ENCODE measurements around the gene FTO.

FTO gene

DNA sequence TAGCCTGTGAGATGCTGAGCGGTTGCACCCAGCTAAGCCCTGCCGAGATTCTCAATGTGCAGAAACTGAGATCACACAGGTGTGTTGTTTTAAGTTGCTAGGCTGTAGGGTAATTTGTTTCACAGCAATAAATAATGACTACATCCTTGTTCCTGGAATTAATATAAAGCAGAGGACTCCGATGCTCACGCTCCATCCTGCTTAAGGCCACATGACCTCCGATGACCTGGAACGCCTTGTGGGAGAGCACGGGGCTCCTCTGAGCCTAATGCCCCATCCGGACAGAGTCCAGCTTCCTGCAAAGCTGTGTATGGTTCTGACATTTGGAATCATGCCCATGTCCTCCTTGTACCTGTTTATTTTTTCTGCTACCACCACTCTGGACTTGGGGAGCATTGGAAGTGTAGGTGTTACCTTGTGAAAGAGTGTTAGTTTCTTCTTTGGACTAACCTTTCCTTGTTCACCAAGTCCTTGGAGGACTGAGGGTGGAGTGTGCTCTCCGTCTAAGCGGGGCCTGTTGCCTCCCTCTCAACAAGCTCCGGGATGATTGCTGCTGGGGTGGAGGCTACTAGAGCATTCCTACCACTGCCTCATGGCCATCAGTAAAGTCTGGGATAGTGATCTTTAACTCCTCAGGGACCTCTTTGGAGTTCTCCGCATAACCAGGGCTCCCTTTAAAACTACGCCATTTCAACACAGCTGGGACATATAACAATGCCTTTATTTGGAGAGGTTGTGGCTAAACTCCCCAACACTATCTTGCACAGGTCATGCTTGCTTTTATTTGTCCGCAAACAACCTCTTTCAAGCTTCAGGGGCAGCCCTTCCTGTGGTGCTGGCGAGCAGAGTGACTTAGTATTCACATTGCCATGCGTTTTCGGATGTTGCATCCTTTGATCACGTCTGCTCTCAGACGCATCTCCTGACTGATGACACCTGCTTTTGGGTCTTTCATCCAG lies 457.3 kb downstream of the FTO start:
- no peak for DNase-seq (ENCODE audit: low read depth)

DNA sequence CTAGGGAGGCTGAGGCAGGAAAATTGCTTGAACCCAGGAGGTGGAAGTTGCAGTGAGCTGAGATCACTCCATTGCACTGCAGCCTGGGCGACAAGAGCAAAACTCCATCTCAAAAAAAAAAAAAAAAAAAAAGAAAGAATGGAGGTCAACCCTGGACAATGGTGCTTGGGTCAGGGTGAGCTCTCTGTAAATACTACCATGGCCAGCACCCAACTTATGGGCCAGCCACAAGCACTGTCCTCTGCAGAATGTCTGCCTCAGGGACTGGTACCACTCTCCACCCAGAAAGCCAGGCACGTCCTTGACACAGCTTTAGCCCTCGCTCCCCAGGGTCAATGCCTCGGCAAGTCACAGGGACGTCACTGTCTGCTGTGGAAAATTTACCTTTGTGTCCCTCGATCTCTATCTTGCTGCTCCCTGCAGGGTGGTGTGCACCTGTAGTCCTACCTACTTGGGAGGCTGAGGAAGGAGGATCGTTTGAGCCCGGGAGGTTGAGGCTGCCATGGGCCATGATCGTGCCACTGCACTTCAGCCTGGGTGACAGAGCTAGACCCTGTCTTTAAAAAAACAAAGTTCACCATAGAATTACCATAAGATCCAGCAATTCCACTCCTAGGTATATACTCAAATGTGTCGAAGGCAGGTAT lies 459.4 kb downstream of the FTO start:
- no peak for DNase-seq (ENCODE audit: low read depth)

GRCh38 chr16:54164789-54165173 lies 460.8 kb downstream of the FTO start:
- DNase-seq (ENCODE audit: low read depth): no peak

DNA sequence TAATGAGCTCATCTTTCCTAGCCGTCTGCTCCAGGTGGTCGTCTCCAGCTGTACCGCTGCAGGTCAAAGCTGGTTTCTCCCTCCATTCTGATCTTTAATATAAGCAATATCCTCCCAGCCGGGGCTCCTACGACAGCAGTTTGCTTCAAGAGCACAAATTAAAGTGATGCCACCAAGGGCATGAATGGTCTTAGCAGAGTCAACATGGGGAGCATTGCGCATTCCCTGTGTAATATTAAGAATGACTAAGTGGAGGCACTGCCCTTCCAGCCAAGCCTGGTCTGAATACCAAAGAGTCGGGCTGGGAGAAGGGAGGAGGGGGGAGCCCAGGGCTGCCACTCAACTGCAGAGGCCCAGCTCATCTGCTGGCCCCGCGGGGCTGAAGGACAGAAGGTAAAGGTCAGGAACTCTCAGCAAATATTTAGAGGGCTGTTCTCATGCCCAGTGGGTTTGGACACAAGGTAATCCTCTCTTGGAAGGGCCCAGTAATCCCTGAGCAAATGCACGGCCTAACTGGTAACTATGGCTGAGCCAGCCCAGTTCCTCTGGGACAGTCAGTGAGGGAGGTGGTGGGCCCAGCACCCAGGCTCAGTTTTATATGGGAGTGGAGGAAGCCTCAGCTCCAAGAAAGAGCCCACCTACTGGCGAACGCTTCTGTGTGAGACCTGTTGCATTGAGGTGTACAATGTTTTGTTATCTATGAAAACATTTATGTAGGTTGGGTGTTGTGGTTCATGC lies 461.4 kb downstream of the FTO start:
- no peak for DNase-seq (ENCODE audit: low read depth)

DNA sequence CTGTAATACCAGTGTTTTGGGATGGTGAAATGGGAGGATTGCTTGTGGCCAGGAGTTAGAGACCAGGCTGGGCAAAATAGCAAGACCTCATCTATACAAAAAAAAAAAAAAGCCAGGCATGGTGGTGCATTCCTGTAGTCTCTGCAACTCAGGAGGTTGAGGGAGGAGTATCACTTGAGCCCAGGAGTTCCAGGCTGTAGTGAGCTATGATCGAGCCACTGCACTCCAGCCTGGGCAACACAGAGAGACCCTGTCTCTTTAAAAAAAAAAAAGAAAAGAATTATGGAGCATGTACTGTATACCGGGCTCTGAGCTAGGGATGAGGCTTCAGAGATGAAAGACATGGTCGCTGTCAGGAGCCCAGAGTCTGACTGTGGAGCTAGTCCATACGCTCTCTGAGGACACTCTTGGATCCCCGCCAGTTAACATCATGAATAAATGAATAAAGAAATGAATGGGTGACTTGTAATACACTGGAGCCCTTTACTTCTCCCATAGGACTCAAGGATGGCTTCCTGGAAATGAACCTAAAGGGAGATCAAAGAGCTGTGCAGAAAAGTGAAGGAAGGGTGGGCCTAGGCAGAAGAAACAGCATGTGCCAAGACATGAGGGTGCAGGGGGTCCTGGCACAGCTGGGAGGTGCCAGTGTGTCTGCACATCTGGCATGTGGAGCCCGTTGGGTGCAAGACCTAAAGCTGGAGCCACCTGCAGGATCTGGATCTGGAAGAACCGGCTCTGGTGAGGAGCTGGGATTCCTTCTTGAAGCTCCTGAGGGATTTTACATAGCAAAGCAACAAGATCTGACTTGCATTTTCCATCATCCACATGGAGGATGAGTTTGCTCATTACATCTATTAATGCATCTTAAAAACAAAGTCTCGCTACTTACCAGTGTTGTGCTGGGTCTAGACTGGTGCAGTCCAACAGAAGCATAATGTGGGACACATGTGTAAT lies 462.2 kb downstream of the FTO start:
- DNase-seq (ENCODE audit: low read depth): no peak

DNA sequence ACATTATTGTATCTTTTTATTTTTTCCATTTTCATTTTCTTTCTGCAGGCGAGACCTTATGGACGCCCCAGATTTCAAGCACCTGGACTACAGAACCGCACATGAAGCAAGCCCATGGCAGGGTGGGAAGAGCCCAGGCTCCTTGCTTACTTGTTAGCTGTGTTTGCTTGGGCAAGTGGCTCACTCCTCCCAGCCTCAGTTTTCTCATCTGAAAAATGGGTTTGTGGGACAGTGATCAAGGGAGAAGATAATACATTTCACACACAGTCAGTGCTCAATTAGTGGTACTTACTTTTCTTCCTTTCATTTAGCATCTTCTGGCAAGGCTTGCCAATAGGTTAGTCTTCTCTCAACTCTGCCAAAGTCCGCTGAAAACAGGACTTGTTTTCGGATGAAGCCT lies 465.2 kb downstream of the FTO start:
- no peak for DNase-seq (ENCODE audit: low read depth)

GRCh38 chr16:54171626-54172537 lies 467.9 kb downstream of the FTO start:
- no peak for DNase-seq (ENCODE audit: low read depth)

- DNase-seq (ENCODE audit: low read depth): no peak
Observed at GRCh38 chr16:54173490-54173889, 469.5 kb downstream of the FTO start.

GRCh38 chr16:54174201-54174600 lies 470.2 kb downstream of the FTO start:
- no peak for DNase-seq (ENCODE audit: low read depth)

DNA sequence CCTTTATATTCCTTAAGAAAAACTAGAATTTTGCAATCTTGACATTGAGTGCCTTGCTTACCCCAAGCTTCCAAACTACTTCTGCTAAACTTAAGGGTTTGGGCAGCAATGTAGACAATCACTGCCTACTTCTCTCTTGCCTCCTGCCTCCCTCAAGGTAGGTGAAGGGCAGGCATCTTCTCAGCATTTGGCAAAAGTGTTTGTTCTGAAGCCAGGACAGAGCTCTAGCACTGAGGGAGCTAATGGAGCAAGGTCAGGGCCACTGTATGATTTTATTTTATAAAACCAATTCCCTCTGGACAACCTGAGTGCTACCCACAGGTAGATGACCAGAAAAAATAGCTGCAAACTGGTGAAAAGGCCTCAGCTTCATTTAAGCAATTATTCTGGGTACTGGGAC lies 470.8 kb downstream of the FTO start:
- DNase-seq (ENCODE audit: low read depth): no peak

DNA sequence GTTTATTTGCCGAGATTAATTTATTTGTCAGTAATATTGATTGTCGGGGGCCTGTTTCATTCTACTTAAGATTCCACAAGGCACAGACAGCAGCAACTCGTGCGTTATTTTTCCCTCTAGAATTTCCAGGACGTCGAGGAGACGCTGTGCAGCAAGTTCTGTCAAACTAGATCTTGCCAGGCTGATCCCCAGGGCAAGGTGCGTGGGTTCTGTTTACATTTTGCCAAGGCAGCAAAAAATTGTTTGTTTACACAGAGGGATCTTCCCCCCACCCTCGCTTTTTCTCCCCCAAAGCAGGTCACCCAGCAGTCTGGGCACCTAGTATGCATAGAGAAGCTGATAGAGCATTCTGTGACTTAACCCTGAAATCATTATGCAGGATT lies 471.2 kb downstream of the FTO start:
- DNase-seq (ENCODE audit: low read depth): no peak

- DNase-seq (ENCODE audit: low read depth): no peak
Observed at GRCh38 chr16:54175552-54176375, 471.8 kb downstream of the FTO start.

DNA sequence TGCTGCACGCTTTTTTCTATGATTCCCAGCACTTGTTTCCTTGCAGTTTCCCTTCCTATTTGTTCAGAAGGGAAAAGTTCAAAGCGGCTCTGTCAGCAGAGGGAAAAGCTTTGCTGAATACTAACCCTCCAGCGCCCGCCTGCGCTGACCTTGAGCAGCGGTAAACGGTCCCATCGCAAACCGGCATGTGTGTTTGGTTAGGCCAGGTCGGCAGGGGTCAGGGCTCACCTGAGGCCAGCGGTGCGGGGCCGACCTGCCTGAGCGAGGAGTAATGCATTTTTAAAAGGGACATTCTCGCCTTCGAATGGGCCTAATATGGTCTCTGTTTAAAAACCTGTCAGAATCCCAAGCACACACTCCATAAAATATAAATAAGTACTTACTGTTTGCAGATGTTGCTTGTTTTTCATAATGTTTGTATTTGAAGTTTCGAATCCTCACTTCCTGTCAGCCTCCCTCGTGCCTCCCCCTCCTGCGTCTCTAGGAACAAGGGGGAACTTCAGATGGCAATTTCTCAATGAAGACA lies 472.5 kb downstream of the FTO start:
- no peak for DNase-seq (ENCODE audit: low read depth)

DNA sequence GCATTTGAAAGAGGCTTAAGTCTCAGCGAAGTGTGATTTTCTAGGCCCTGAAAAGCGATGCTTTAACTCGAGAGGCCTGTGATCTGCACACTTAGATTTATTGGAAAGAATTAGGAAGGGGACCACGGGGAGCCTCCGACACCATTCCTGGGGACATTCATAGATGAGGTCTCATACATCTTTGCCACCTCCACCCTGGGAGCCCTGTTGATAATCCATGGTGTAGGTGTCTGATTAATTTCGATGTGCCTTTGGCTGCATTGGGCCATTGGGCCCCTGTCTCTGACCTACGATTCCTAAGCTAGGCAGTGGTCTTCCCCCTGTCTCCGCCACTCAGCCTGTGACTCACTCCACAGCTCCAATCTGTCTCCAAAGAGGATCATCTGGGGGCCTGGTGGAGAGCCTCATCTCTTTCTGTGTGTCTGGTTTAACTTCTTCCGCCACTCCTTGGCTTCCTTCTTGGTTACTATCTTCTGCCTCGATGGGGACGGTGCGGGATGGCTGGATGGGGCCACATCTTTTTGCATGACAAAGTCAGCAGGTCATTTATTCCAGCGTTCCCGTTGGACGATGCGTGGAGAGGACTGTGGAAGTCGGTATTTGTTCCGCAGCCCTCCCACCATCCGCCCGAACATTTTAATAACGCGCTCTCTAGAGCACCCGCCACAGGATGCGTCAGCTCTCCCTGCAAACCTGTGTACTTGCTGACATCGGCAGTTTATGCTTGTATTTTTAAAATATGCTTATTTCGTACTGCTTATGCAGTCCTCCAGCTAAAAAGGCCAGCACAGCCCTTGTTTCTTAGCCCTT lies 473.3 kb downstream of the FTO start:
- DNase-seq (ENCODE audit: low read depth): no peak

- DNase-seq (ENCODE audit: low read depth): no peak
Observed at GRCh38 chr16:54177862-54178477, 474.0 kb downstream of the FTO start.

GRCh38 chr16:54178478-54178976 lies 474.6 kb downstream of the FTO start:
- DNase-seq (ENCODE audit: low read depth): no peak

GRCh38 chr16:54180421-54181359 lies 476.7 kb downstream of the FTO start:
- no peak for DNase-seq (ENCODE audit: low read depth)
